Stimulated activated CD8-positive, alpha-beta memory T cell treated with anti-CD3 and anti-CD28 coated beads, Interleukin-15, amount 100 ng/mL, for 1 hour (primary cell): ENCODE data around the gene AP1AR.
"Not testable (repeated sequence)": the region's sequence is repeated elsewhere in the genome, so short reads cannot be mapped to it uniquely, and the experiment has no call there.

Experiments
- DNase-seq: peaks from one replicate; pipeline ENCODE4 v3.0.0-alpha.2; 2020; ENCODE audit warnings: low read depth

AP1AR gene

GRCh38 chr4:112231779-112232713 lies at the start of gene AP1AR:
Gene AP1AR (plus strand): TSS chr4:112231787. CDS start chr4:112232092, 305 bp downstream.
- DNase-seq, result peak; percentile 55

GRCh38 chr4:112182604-112183003 lies 49.0 kb upstream of the AP1AR start:
- no peak for DNase-seq

GRCh38 chr4:112183252-112183651 lies 48.3 kb upstream of the AP1AR start:
- no peak for DNase-seq

- DNase-seq, result no peak
Observed at GRCh38 chr4:112184438-112184837, 47.1 kb upstream of the AP1AR start.

GRCh38 chr4:112185334-112185733 lies 46.3 kb upstream of the AP1AR start:
- DNase-seq, result no peak

GRCh38 chr4:112185740-112186670 lies 45.6 kb upstream of the AP1AR start:
- no peak for DNase-seq

GRCh38 chr4:112189754-112190153 lies 41.8 kb upstream of the AP1AR start:
- no peak for DNase-seq

GRCh38 chr4:112190684-112191083 lies 40.9 kb upstream of the AP1AR start:
- DNase-seq, result no peak

- DNase-seq, result no peak
Observed at GRCh38 chr4:112196461-112196860, 35.1 kb upstream of the AP1AR start.

GRCh38 chr4:112199041-112199440 lies 32.5 kb upstream of the AP1AR start:
- DNase-seq, result no peak

- no peak for DNase-seq
Observed at GRCh38 chr4:112201915-112202505, 29.6 kb upstream of the AP1AR start.

- no peak for DNase-seq
Observed at GRCh38 chr4:112203593-112203992, 28.0 kb upstream of the AP1AR start.

- DNase-seq, result no peak
Observed at GRCh38 chr4:112206431-112206830, 25.2 kb upstream of the AP1AR start.

GRCh38 chr4:112208137-112209095 lies 23.2 kb upstream of the AP1AR start:
- not testable (repeated sequence) for DNase-seq

- no peak for DNase-seq
Observed at GRCh38 chr4:112210777-112211176, 20.8 kb upstream of the AP1AR start.

- DNase-seq, result no peak
Observed at GRCh38 chr4:112213091-112213490, 18.5 kb upstream of the AP1AR start.

- DNase-seq, result no peak
Observed at GRCh38 chr4:112213856-112214255, 17.7 kb upstream of the AP1AR start.

GRCh38 chr4:112214390-112215264 lies 17.0 kb upstream of the AP1AR start:
- no peak for DNase-seq

- no peak for DNase-seq
Observed at GRCh38 chr4:112219826-112220366, 11.7 kb upstream of the AP1AR start.
